M059J (cell line): Measurements from ENCODE around the gene PCIF1. TPM values are rescaled to one million over a fixed set of nuclear protein-coding genes. Genes with fewer than 3 reads are reported as not detected.
"Not testable (repeated sequence)": the region's sequence is repeated elsewhere in the genome, so short reads cannot be mapped to it uniquely, and the experiment has no call there.

Experiments used
- DNase-seq: peaks from one replicate; pipeline ENCODE4 v3.0.0-alpha.2; 2012; ENCODE audit warnings: low read depth
- total RNA-seq: library from RNA; depleted of rRNA; stranded (reverse); fragments of >200 nt; shearing (Covaris generic); gene quantifications from 2 replicates; pipeline ENCODE4 v1.2.3, GENCODE V29; 2014

Gene PCIF1
- total RNA-seq, 1 experiment from 2014 or later = 14.5 TPM

GRCh38 chr20:45967551-45968080 is 33.1 kb downstream of the PCIF1 start:
- no peak for DNase-seq

- no peak for DNase-seq
These were observed 33.7 kb downstream of the PCIF1 start for GRCh38 chr20:45968081-45968671.

- no peak for DNase-seq
These were observed 34.6 kb downstream of the PCIF1 start for GRCh38 chr20:45968801-45969711.

- peak; percentile 78 for DNase-seq
These were observed 35.5 kb downstream of the PCIF1 start for GRCh38 chr20:45969712-45970634.

GRCh38 chr20:45970646-45971424 is 36.4 kb downstream of the PCIF1 start:
- DNase-seq = peak; percentile 40

- DNase-seq = no peak
These were observed 36.9 kb downstream of the PCIF1 start for GRCh38 chr20:45971425-45971674.

GRCh38 chr20:45971675-45972499 is 37.4 kb downstream of the PCIF1 start, which contains the start of gene ZNF335:
Gene ZNF335, minus strand, starts transcription at chr20:45972203. Its CDS starts 793 bp downstream, at chr20:45971410.
- DNase-seq = peak; percentile 94

- DNase-seq = peak; percentile 97
These were observed 38.2 kb downstream of the PCIF1 start for GRCh38 chr20:45972500-45973183.

GRCh38 chr20:45974896-45975565 is 40.5 kb downstream of the PCIF1 start:
- peak; percentile 56 for DNase-seq

GRCh38 chr20:45975686-45976085 is 41.2 kb downstream of the PCIF1 start:
- DNase-seq = no peak

GRCh38 chr20:45976086-45976485 is 41.6 kb downstream of the PCIF1 start:
- DNase-seq = no peak

- no peak for DNase-seq
These were observed 46.8 kb downstream of the PCIF1 start for GRCh38 chr20:45981261-45981660.

GRCh38 chr20:45983279-45983743 is 48.8 kb downstream of the PCIF1 start:
- peak; percentile 38 for DNase-seq

GRCh38 chr20:45985573-45985972 is 51.1 kb downstream of the PCIF1 start:
- DNase-seq = peak; percentile 61

GRCh38 chr20:45987108-45987780 is 52.8 kb downstream of the PCIF1 start:
- DNase-seq = peak; percentile 79

- DNase-seq = not testable (repeated sequence)
These were observed 54.3 kb downstream of the PCIF1 start for GRCh38 chr20:45988830-45989229.

- DNase-seq = no peak
These were observed 57.1 kb downstream of the PCIF1 start for GRCh38 chr20:45991616-45992015.
